ENCODE measurements around the gene PTGDS.

The PTGDS gene

GRCh38 chr9:136957901-136958300 lies 19.4 kb upstream of the PTGDS start:
- DNase-seq (ENCODE audit: low spot score): no peak

- DNase-seq (ENCODE audit: low spot score): no peak
Observed at GRCh38 chr9:136958473-136958872, 18.8 kb upstream of the PTGDS start.

GRCh38 chr9:136958898-136959850 lies 18.1 kb upstream of the PTGDS start:
- DNase-seq (ENCODE audit: low spot score): no peak

GRCh38 chr9:136960212-136960937 lies 16.9 kb upstream of the PTGDS start:
- DNase-seq (ENCODE audit: low spot score): no peak

- no peak for DNase-seq (ENCODE audit: low spot score)
Observed at GRCh38 chr9:136960938-136961275, 16.4 kb upstream of the PTGDS start.

- DNase-seq (ENCODE audit: low spot score): no peak
Observed at GRCh38 chr9:136961279-136962065, 15.8 kb upstream of the PTGDS start.

- DNase-seq (ENCODE audit: low spot score): no peak
Observed at GRCh38 chr9:136962163-136962562, 15.1 kb upstream of the PTGDS start.

- no peak for DNase-seq (ENCODE audit: low spot score)
Observed at GRCh38 chr9:136962701-136963248, 14.5 kb upstream of the PTGDS start.

- no peak for DNase-seq (ENCODE audit: low spot score)
Observed at GRCh38 chr9:136963341-136963740, 14.0 kb upstream of the PTGDS start.

- DNase-seq (ENCODE audit: low spot score): no peak
Observed at GRCh38 chr9:136963751-136964150, 13.6 kb upstream of the PTGDS start.

- DNase-seq (ENCODE audit: low spot score): no peak
Observed at GRCh38 chr9:136964171-136964689, 13.1 kb upstream of the PTGDS start.

- DNase-seq (ENCODE audit: low spot score): no peak
Observed at GRCh38 chr9:136964833-136965422, 12.4 kb upstream of the PTGDS start.

GRCh38 chr9:136965771-136966484 lies 11.4 kb upstream of the PTGDS start:
- DNase-seq (ENCODE audit: low spot score): peak; percentile 80

GRCh38 chr9:136968333-136969127 lies 8.8 kb upstream of the PTGDS start:
- DNase-seq (ENCODE audit: low spot score): no peak

- no peak for DNase-seq (ENCODE audit: low spot score)
Observed at GRCh38 chr9:136969150-136969549, 8.2 kb upstream of the PTGDS start.

GRCh38 chr9:136969774-136970173 lies 7.5 kb upstream of the PTGDS start:
- no peak for DNase-seq (ENCODE audit: low spot score)

- no peak for DNase-seq (ENCODE audit: low spot score)
Observed at GRCh38 chr9:136970361-136970760, 6.9 kb upstream of the PTGDS start.

GRCh38 chr9:136971746-136972145 lies 5.6 kb upstream of the PTGDS start:
- no peak for DNase-seq (ENCODE audit: low spot score)

GRCh38 chr9:136972335-136972734 lies 5.0 kb upstream of the PTGDS start:
- DNase-seq (ENCODE audit: low spot score): no peak

GRCh38 chr9:136972743-136973142 lies 4.6 kb upstream of the PTGDS start:
- DNase-seq (ENCODE audit: low spot score): no peak

All from putamen (tissue), 1 donor.